Erythroblast (primary cell): Measurements from ENCODE around the gene ATP1A4.

Experiments used
- GATA1 ChIP-seq: IDR thresholded peaks from 2 replicates; pipeline ENCODE4 v1.6.1; 2011; ENCODE audit warnings: low read depth, mild to moderate bottlenecking, control low read depth, low read length, moderate library complexity
- POLR2A ChIP-seq: IDR thresholded peaks from 2 replicates; pipeline ENCODE4 v1.6.1; 2011; ENCODE audit warnings: mild to moderate bottlenecking, low read length

GRCh38 chr1:160207118-160207650 is 55.8 kb downstream of the ATP1A4 start:
- TF ChIP-seq POLR2A (no peak), GATA1 (no peak)
